Type B pancreatic cell (in vitro differentiated cells): Measurements from ENCODE around the gene SESN1. TPM values are rescaled to one million over a fixed set of nuclear protein-coding genes. Genes with fewer than 3 reads are reported as not detected.

Source experiments
- DNase-seq: peaks from one replicate; pipeline ENCODE4 v3.0.0; 2021; ENCODE audit warnings: mixed read lengths; ENCODE audit not compliant: unreplicated experiment; ENCODE audit errors: extremely low spot score
- H3K27ac Mint-ChIP-seq: 2 replicates; pipeline ENCODE4 v1.8.0; 2021; ENCODE audit warnings: mild to moderate bottlenecking, mixed read lengths
- H3K27me3 Mint-ChIP-seq: 2 replicates; pipeline ENCODE4 v1.8.0; 2021; ENCODE audit warnings: mixed read lengths
- H3K36me3 Mint-ChIP-seq: 2 replicates; pipeline ENCODE4 v1.8.0; 2021; ENCODE audit warnings: mixed read lengths
- H3K4me1 Mint-ChIP-seq: one replicate; pipeline ENCODE4 v1.8.0; 2021; ENCODE audit warnings: mixed read lengths; ENCODE audit not compliant: unreplicated experiment
- H3K4me3 Mint-ChIP-seq: 2 replicates; pipeline ENCODE4 v1.8.0; 2021; ENCODE audit warnings: mild to moderate bottlenecking, mixed read lengths
- H3K9me3 Mint-ChIP-seq: 2 replicates; pipeline ENCODE4 v1.8.0; 2021; ENCODE audit warnings: mixed read lengths
- total RNA-seq: library from RNA; stranded (reverse); gene quantifications from 2 replicates; pipeline ENCODE4 v1.2.1, GENCODE V29; 2021; ENCODE audit warnings: low replicate concordance
- TF ChIP-seq, protein P1 (sequence below): fragments of 200-600 bp; sonication (generic); conservative IDR thresholded peaks from 2 replicates; pipeline ENCODE4 v1.5.0; 2021; ENCODE audit warnings: antibody characterized with exemption, mild to moderate bottlenecking

The SESN1 gene
- total RNA-seq, 1 donor from 2014 or later, result 33.3 TPM

GRCh38 chr6:109082188-109082577 is 12.5 kb downstream of the SESN1 start:
- Mint-ChIP-seq H3K27me3 (no peaks in the 10 kb centered on the region), H3K4me3 (no peak overlapping the region), H3K9me3 (no peaks in the 10 kb centered on the region), H3K27ac (no peak overlapping the region), H3K4me1 (no peaks in the 10 kb centered on the region), H3K36me3 (no peaks in the 10 kb centered on the region)
- DNase-seq, result no peak
- TF ChIP-seq, protein P1, sequence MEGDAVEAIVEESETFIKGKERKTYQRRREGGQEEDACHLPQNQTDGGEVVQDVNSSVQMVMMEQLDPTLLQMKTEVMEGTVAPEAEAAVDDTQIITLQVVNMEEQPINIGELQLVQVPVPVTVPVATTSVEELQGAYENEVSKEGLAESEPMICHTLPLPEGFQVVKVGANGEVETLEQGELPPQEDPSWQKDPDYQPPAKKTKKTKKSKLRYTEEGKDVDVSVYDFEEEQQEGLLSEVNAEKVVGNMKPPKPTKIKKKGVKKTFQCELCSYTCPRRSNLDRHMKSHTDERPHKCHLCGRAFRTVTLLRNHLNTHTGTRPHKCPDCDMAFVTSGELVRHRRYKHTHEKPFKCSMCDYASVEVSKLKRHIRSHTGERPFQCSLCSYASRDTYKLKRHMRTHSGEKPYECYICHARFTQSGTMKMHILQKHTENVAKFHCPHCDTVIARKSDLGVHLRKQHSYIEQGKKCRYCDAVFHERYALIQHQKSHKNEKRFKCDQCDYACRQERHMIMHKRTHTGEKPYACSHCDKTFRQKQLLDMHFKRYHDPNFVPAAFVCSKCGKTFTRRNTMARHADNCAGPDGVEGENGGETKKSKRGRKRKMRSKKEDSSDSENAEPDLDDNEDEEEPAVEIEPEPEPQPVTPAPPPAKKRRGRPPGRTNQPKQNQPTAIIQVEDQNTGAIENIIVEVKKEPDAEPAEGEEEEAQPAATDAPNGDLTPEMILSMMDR, result no peak

- H3K27me3 Mint-ChIP-seq, result no peaks in the 10 kb centered on the region
- no peak for DNase-seq
- no peak overlapping the region for H3K27ac Mint-ChIP-seq
- peaks cover 2% of the 10 kb centered on the region for H3K4me1 Mint-ChIP-seq
- no peaks in the 10 kb centered on the region for H3K9me3 Mint-ChIP-seq
- H3K36me3 Mint-ChIP-seq, result no peaks in the 10 kb centered on the region
- no peak overlapping the region for H3K4me3 Mint-ChIP-seq
- TF ChIP-seq, protein P1, result no peak
These were observed 13.0 kb downstream of the SESN1 start for GRCh38 chr6:109081516-109082187.

DNA sequence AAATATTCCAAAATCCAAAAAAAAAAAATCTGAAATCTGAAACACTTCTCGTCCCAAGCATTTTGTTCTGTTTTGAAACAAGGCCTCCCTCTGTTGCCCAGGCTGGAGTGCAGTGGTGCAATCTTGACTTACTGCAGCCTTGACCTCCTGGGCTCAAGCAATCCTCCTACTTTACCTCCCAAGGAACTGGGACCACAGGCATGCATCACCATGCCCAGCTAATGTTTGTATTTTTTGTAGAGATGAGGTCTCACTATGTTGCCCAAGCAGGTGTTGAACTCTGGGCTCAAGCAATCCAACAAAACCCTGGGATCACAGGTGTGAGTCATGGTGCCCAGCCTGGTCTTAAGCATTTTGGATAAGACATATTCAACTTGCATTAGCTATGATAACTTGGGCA is 13.6 kb downstream of the SESN1 start:
- no peaks in the 10 kb centered on the region for H3K9me3 Mint-ChIP-seq
- peaks cover 9% of the 10 kb centered on the region for H3K4me1 Mint-ChIP-seq
- H3K4me3 Mint-ChIP-seq, result no peak overlapping the region

DNA sequence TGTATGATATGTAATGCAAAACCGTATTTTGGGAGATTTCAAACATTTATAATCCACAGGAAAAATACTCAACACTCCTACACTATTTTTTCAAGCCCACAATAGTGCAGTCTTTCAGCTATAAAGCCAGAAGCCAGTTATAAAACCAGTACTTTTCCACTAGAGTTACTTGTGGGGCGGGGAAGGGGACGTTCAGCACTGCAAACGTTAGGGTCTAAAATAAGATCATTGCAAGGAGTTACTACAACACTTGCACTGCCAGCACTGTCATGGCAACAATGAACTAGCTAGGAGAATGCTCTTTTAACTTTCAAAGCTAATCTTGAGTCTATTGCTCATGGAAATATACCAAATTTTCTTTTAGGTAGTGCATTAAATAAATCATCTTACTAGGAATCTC is 14.7 kb downstream of the SESN1 start:
- no peak overlapping the region for H3K4me3 Mint-ChIP-seq
- H3K36me3 Mint-ChIP-seq, result no peaks in the 10 kb centered on the region
- no peak overlapping the region for H3K27ac Mint-ChIP-seq
- no peak for DNase-seq
- TF ChIP-seq, protein P1, result no peak
- H3K27me3 Mint-ChIP-seq, result no peaks in the 10 kb centered on the region
- H3K4me1 Mint-ChIP-seq, result peaks cover 12% of the 10 kb centered on the region
- H3K9me3 Mint-ChIP-seq, result no peaks in the 10 kb centered on the region

More for the DNA sequence above, 13.6 kb downstream of the SESN1 start:
- DNase-seq, result no peak
- TF ChIP-seq, protein P1, result no peak
- no peak overlapping the region for H3K27ac Mint-ChIP-seq
- H3K36me3 Mint-ChIP-seq, result no peaks in the 10 kb centered on the region
- H3K27me3 Mint-ChIP-seq, result no peaks in the 10 kb centered on the region

DNA sequence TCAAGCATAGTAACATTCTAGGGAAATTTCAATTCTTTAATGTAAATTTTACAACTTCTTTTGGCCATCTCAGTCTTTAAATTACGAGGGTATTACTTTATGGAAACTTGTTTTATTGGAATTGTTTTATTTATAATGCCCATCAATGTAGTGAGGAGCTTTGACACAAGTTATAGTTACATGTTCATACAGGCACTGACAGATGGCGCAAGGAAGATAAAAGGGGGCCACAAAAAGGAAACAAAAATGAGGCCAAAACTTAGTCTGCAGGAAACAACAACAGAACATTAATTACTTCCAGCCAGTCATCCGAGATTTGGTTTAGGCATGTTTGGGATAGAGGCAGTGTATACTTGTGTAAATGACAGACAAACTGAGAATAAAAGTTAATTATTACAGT is 18.3 kb downstream of the SESN1 start:
- no peak for DNase-seq
- no peak overlapping the region for H3K27ac Mint-ChIP-seq
- H3K4me3 Mint-ChIP-seq, result no peak overlapping the region
- TF ChIP-seq, protein P1, result no peak
- H3K9me3 Mint-ChIP-seq, result no peaks in the 10 kb centered on the region
- peaks cover 22% of the 10 kb centered on the region for H3K4me1 Mint-ChIP-seq
- H3K36me3 Mint-ChIP-seq, result no peaks in the 10 kb centered on the region
- no peaks in the 10 kb centered on the region for H3K27me3 Mint-ChIP-seq
